ENCODE results near the gene DLEC1.
"Not testable (repeated sequence)": the region's sequence is repeated elsewhere in the genome, so short reads cannot be mapped to it uniquely, and the experiment has no call there.

DLEC1 gene

GRCh38 chr3:38040401-38040800 lies 1.4 kb downstream of the DLEC1 start:
- Histone ChIP-seq H3K9me3 (ENCODE audit: control insufficient read depth, low read length) (no peaks in the 10 kb centered on the region), H3K4me3 (ENCODE audit: extremely low read depth, insufficient read depth, low read length, poor library complexity, severe bottlenecking) (no peak overlapping the region), H3K27ac (ENCODE audit: low read depth, low read length, severe bottlenecking) (no peak overlapping the region), H3K4me1 (ENCODE audit: control insufficient read depth, insufficient read depth, low read length, poor library complexity, severe bottlenecking) (peaks cover 9% of the 10 kb centered on the region), H3K36me3 (ENCODE audit: control insufficient read depth, insufficient read depth, low read length) (no peaks in the 10 kb centered on the region)
- 97 to 100% methylated on average over 4 of the region's 5 CpGs for WGBS, 2 experiments (ENCODE audit: insufficient coverage in 2 of 2)

DNA sequence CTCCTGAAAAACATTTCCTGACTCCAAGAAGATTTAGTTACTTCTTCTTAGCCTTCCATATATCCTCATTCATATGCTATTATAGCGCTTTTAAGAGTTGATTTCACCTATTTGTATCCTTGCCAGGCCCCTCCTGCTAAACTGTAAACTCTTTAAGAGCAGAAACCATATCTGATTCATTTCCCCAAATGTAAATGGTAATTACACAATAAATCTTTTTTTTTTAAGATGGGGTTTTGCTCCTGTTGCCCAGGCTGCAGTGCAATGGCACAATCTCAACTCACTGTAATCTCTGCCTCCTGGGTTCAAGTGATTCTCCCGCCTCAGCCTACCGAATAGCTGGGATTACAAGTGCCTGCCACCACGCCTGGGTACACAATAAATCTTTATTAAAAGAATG lies 4.5 kb downstream of the DLEC1 start:
- Histone ChIP-seq H3K36me3 (ENCODE audit: control insufficient read depth, insufficient read depth, low read length) (no peaks in the 10 kb centered on the region), H3K4me1 (ENCODE audit: control insufficient read depth, insufficient read depth, low read length, poor library complexity, severe bottlenecking) (peaks cover 4% of the 10 kb centered on the region), H3K9me3 (ENCODE audit: control insufficient read depth, low read length) (no peaks in the 10 kb centered on the region), H3K27ac (ENCODE audit: low read depth, low read length, severe bottlenecking) (no peak overlapping the region), H3K4me3 (ENCODE audit: extremely low read depth, insufficient read depth, low read length, poor library complexity, severe bottlenecking) (no peak overlapping the region)
- WGBS, 2 experiments (ENCODE audit: insufficient coverage in 2 of 2), result 86 to 100% methylated on average over 3 to 4 of the region's 4 CpGs

DNA sequence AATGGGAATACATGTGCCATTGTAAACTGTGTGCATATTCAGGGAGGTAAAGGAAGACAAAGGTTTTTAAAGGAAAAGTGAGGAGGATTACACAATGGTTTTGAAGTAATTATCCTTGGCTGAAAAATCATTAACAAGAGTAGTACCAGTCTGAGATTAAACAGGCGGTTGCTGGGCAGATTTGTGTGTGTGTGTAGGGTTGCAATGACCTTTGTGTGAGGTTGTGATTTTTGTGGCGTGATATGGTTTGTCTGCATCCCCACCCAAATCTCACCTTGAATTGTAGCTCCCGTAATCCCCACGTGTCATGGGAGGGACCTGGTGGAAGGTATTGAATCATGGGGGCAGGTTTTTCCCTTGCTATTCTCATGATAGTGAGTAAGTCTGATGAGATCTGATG lies 7.0 kb downstream of the DLEC1 start:
- 71 to 100% methylated on average over 1 of the region's 4 CpGs for WGBS, 2 experiments (ENCODE audit: insufficient coverage in 2 of 2)
- Histone ChIP-seq H3K27ac (ENCODE audit: low read depth, low read length, severe bottlenecking) (no peak overlapping the region), H3K4me3 (ENCODE audit: extremely low read depth, insufficient read depth, low read length, poor library complexity, severe bottlenecking) (no peak overlapping the region), H3K4me1 (ENCODE audit: control insufficient read depth, insufficient read depth, low read length, poor library complexity, severe bottlenecking) (no peaks in the 10 kb centered on the region), H3K36me3 (ENCODE audit: control insufficient read depth, insufficient read depth, low read length) (no peaks in the 10 kb centered on the region), H3K9me3 (ENCODE audit: control insufficient read depth, low read length) (no peaks in the 10 kb centered on the region)

- Histone ChIP-seq H3K4me3 (ENCODE audit: extremely low read depth, insufficient read depth, low read length, poor library complexity, severe bottlenecking) (no peak overlapping the region), H3K9me3 (ENCODE audit: control insufficient read depth, low read length) (peaks cover 5% of the 10 kb centered on the region)
- no CpG with 5 or more reads among the region's 2 CpGs for WGBS, 2 experiments (ENCODE audit: insufficient coverage in 2 of 2)
Observed at GRCh38 chr3:38046821-38047220, 7.8 kb downstream of the DLEC1 start.

GRCh38 chr3:38047896-38048295 lies 8.9 kb downstream of the DLEC1 start:
- H3K27ac ChIP-seq (ENCODE audit: low read depth, low read length, severe bottlenecking), result no peak overlapping the region
- no peaks in the 10 kb centered on the region for H3K4me1 ChIP-seq (ENCODE audit: control insufficient read depth, insufficient read depth, low read length, poor library complexity, severe bottlenecking)
- H3K9me3 ChIP-seq (ENCODE audit: control insufficient read depth, low read length), result peaks cover 6% of the 10 kb centered on the region
- no peak overlapping the region for H3K4me3 ChIP-seq (ENCODE audit: extremely low read depth, insufficient read depth, low read length, poor library complexity, severe bottlenecking)
- no peaks in the 10 kb centered on the region for H3K36me3 ChIP-seq (ENCODE audit: control insufficient read depth, insufficient read depth, low read length)
- WGBS, 2 experiments (ENCODE audit: insufficient coverage in 2 of 2), result 100% methylated on average over 2 of the region's 2 CpGs

More at GRCh38 chr3:38046821-38047220, 7.8 kb downstream of the DLEC1 start:
- Histone ChIP-seq H3K27ac (ENCODE audit: low read depth, low read length, severe bottlenecking) (no peak overlapping the region), H3K36me3 (ENCODE audit: control insufficient read depth, insufficient read depth, low read length) (no peaks in the 10 kb centered on the region), H3K4me1 (ENCODE audit: control insufficient read depth, insufficient read depth, low read length, poor library complexity, severe bottlenecking) (no peaks in the 10 kb centered on the region)

GRCh38 chr3:38049358-38050126 lies 10.5 kb downstream of the DLEC1 start:
- 87 to 92% methylated on average over 2 to 4 of the region's 4 CpGs for WGBS, 2 experiments (ENCODE audit: insufficient coverage in 2 of 2)

GRCh38 chr3:38051131-38051530 lies 12.1 kb downstream of the DLEC1 start:
- Histone ChIP-seq H3K9me3 (ENCODE audit: control insufficient read depth, low read length) (peaks cover 6% of the 10 kb centered on the region), H3K4me3 (ENCODE audit: extremely low read depth, insufficient read depth, low read length, poor library complexity, severe bottlenecking) (no peak overlapping the region), H3K27ac (ENCODE audit: low read depth, low read length, severe bottlenecking) (no peak overlapping the region), H3K4me1 (ENCODE audit: control insufficient read depth, insufficient read depth, low read length, poor library complexity, severe bottlenecking) (peaks cover 6% of the 10 kb centered on the region), H3K36me3 (ENCODE audit: control insufficient read depth, insufficient read depth, low read length) (no peaks in the 10 kb centered on the region)
- 85 to 90% methylated on average over 9 to 12 of the region's 13 CpGs for WGBS, 2 experiments (ENCODE audit: insufficient coverage in 2 of 2)

More at GRCh38 chr3:38049358-38050126, 10.5 kb downstream of the DLEC1 start:
- H3K4me1 ChIP-seq (ENCODE audit: control insufficient read depth, insufficient read depth, low read length, poor library complexity, severe bottlenecking), result peaks cover 1% of the 10 kb centered on the region
- no peaks in the 10 kb centered on the region for H3K36me3 ChIP-seq (ENCODE audit: control insufficient read depth, insufficient read depth, low read length)
- no peak overlapping the region for H3K4me3 ChIP-seq (ENCODE audit: extremely low read depth, insufficient read depth, low read length, poor library complexity, severe bottlenecking)
- no peak overlapping the region for H3K27ac ChIP-seq (ENCODE audit: low read depth, low read length, severe bottlenecking)
- H3K9me3 ChIP-seq (ENCODE audit: control insufficient read depth, low read length), result peaks cover 6% of the 10 kb centered on the region

GRCh38 chr3:38053286-38053685 lies 14.3 kb downstream of the DLEC1 start:
- not testable (repeated sequence) for H3K4me3 ChIP-seq (ENCODE audit: extremely low read depth, insufficient read depth, low read length, poor library complexity, severe bottlenecking); H3K36me3 ChIP-seq (ENCODE audit: control insufficient read depth, insufficient read depth, low read length); H3K4me1 ChIP-seq (ENCODE audit: control insufficient read depth, insufficient read depth, low read length, poor library complexity, severe bottlenecking); H3K27ac ChIP-seq (ENCODE audit: low read depth, low read length, severe bottlenecking); H3K9me3 ChIP-seq (ENCODE audit: control insufficient read depth, low read length)
- WGBS, 2 experiments (ENCODE audit: insufficient coverage in 2 of 2), result 96% methylated on average over 15 of the region's 32 CpGs; no CpG with 5 or more reads in 1 of the 2 experiments

- H3K4me1 ChIP-seq (ENCODE audit: control insufficient read depth, insufficient read depth, low read length, poor library complexity, severe bottlenecking); H3K27ac ChIP-seq (ENCODE audit: low read depth, low read length, severe bottlenecking); H3K36me3 ChIP-seq (ENCODE audit: control insufficient read depth, insufficient read depth, low read length); H3K9me3 ChIP-seq (ENCODE audit: control insufficient read depth, low read length); H3K4me3 ChIP-seq (ENCODE audit: extremely low read depth, insufficient read depth, low read length, poor library complexity, severe bottlenecking): not testable (repeated sequence)
- WGBS, 2 experiments (ENCODE audit: insufficient coverage in 2 of 2), result 89 to 95% methylated on average over 3 to 4 of the region's 9 CpGs
Observed at GRCh38 chr3:38053813-38054498, 14.9 kb downstream of the DLEC1 start.

GRCh38 chr3:38054499-38055001 lies 15.5 kb downstream of the DLEC1 start:
- Histone ChIP-seq H3K9me3 (ENCODE audit: control insufficient read depth, low read length) (peaks cover 6% of the 10 kb centered on the region), H3K27ac (ENCODE audit: low read depth, low read length, severe bottlenecking) (no peak overlapping the region), H3K4me1 (ENCODE audit: control insufficient read depth, insufficient read depth, low read length, poor library complexity, severe bottlenecking) (peaks cover 6% of the 10 kb centered on the region), H3K4me3 (ENCODE audit: extremely low read depth, insufficient read depth, low read length, poor library complexity, severe bottlenecking) (no peak overlapping the region), H3K36me3 (ENCODE audit: control insufficient read depth, insufficient read depth, low read length) (no peaks in the 10 kb centered on the region)
- WGBS, 2 experiments (ENCODE audit: insufficient coverage in 2 of 2), result 75 to 100% methylated on average over 1 of the region's 3 CpGs

DNA sequence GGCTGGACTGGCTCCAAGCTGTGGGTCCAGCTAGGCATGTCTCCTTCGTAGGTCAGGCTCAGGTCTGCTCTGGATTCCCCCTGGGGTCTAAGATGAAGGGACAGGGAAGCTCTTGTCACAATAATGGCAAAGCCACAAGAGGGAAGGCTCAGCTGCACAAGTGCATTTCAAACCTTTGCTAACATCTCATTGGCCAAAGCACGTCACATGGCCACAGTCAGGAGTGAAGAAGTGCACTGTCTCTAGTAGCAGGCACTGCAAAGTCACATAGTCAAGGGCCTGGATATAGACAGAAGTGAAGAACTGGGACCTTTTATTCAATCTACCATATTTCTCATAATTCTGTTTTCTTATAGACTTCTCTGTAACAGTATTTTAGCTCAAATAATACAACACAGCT lies 20.1 kb downstream of the DLEC1 start:
- Histone ChIP-seq H3K4me3 (ENCODE audit: extremely low read depth, insufficient read depth, low read length, poor library complexity, severe bottlenecking) (no peak overlapping the region), H3K36me3 (ENCODE audit: control insufficient read depth, insufficient read depth, low read length) (no peaks in the 10 kb centered on the region), H3K9me3 (ENCODE audit: control insufficient read depth, low read length) (no peaks in the 10 kb centered on the region), H3K27ac (ENCODE audit: low read depth, low read length, severe bottlenecking) (no peak overlapping the region), H3K4me1 (ENCODE audit: control insufficient read depth, insufficient read depth, low read length, poor library complexity, severe bottlenecking) (peaks cover 6% of the 10 kb centered on the region)
- WGBS, 2 experiments (ENCODE audit: insufficient coverage in 2 of 2), result 81 to 100% methylated on average over 1 to 2 of the region's 2 CpGs
